Measurements from ENCODE around the gene LDLRAD4. TPM values are rescaled to one million over a fixed set of nuclear protein-coding genes. Genes with fewer than 3 reads are reported as not detected.

Gene LDLRAD4
- total and polyA plus RNA-seq, 2 experiments from 2014 or later = 0.73 to 1.9 TPM

- no peak overlapping the region for H3K4me2 ChIP-seq
- H3K36me3 Mint-ChIP-seq (ENCODE audit: low read depth) = no peaks in the 10 kb centered on the region
- H4K20me1 ChIP-seq (replicated peaks; ENCODE audit: insufficient read depth) = no peaks in the 10 kb centered on the region; the same call in 1 of the 2 replicates
These were observed 367.0 kb downstream of the LDLRAD4 start for GRCh38 chr18:13585379-13586153.

GRCh38 chr18:13587001-13587400 is 368.4 kb downstream of the LDLRAD4 start:
- Mint-ChIP-seq H3K9me3 (no peaks in the 10 kb centered on the region), H3K4me1 (no peaks in the 10 kb centered on the region), H3K4me3 (no peak overlapping the region), H3K36me3 (ENCODE audit: low read depth) (no peaks in the 10 kb centered on the region), H3K27me3 (ENCODE audit: insufficient read depth, low read depth, poor library complexity) (peaks cover 2% of the 10 kb centered on the region), H3K27ac (no peak overlapping the region)
- Histone ChIP-seq H3K4me3 (no peak overlapping the region), H4K20me1 (replicated peaks; ENCODE audit: insufficient read depth) (no peaks in the 10 kb centered on the region; the same call in 1 of the 2 replicates), H2AFZ (no peak overlapping the region), H3F3A (replicated peaks; ENCODE audit: low read depth) (no peaks in the 10 kb centered on the region), H3K4me2 (no peak overlapping the region), H3K27ac (ENCODE audit: low read depth) (no peak overlapping the region), H3K36me3 (ENCODE audit: insufficient read depth) (no peaks in the 10 kb centered on the region), H3K79me2 (replicated peaks; ENCODE audit: insufficient read depth) (no peaks in the 10 kb centered on the region), H3K4me1 (ENCODE audit: insufficient read depth) (no peaks in the 10 kb centered on the region), H3K9me2 (ENCODE audit: insufficient read depth) (no peaks in the 10 kb centered on the region), H3K27me3 (ENCODE audit: insufficient read depth) (no peaks in the 10 kb centered on the region)
- DNase-seq (ENCODE audit: low spot score) = no peak
- TF ChIP-seq, protein P1, sequence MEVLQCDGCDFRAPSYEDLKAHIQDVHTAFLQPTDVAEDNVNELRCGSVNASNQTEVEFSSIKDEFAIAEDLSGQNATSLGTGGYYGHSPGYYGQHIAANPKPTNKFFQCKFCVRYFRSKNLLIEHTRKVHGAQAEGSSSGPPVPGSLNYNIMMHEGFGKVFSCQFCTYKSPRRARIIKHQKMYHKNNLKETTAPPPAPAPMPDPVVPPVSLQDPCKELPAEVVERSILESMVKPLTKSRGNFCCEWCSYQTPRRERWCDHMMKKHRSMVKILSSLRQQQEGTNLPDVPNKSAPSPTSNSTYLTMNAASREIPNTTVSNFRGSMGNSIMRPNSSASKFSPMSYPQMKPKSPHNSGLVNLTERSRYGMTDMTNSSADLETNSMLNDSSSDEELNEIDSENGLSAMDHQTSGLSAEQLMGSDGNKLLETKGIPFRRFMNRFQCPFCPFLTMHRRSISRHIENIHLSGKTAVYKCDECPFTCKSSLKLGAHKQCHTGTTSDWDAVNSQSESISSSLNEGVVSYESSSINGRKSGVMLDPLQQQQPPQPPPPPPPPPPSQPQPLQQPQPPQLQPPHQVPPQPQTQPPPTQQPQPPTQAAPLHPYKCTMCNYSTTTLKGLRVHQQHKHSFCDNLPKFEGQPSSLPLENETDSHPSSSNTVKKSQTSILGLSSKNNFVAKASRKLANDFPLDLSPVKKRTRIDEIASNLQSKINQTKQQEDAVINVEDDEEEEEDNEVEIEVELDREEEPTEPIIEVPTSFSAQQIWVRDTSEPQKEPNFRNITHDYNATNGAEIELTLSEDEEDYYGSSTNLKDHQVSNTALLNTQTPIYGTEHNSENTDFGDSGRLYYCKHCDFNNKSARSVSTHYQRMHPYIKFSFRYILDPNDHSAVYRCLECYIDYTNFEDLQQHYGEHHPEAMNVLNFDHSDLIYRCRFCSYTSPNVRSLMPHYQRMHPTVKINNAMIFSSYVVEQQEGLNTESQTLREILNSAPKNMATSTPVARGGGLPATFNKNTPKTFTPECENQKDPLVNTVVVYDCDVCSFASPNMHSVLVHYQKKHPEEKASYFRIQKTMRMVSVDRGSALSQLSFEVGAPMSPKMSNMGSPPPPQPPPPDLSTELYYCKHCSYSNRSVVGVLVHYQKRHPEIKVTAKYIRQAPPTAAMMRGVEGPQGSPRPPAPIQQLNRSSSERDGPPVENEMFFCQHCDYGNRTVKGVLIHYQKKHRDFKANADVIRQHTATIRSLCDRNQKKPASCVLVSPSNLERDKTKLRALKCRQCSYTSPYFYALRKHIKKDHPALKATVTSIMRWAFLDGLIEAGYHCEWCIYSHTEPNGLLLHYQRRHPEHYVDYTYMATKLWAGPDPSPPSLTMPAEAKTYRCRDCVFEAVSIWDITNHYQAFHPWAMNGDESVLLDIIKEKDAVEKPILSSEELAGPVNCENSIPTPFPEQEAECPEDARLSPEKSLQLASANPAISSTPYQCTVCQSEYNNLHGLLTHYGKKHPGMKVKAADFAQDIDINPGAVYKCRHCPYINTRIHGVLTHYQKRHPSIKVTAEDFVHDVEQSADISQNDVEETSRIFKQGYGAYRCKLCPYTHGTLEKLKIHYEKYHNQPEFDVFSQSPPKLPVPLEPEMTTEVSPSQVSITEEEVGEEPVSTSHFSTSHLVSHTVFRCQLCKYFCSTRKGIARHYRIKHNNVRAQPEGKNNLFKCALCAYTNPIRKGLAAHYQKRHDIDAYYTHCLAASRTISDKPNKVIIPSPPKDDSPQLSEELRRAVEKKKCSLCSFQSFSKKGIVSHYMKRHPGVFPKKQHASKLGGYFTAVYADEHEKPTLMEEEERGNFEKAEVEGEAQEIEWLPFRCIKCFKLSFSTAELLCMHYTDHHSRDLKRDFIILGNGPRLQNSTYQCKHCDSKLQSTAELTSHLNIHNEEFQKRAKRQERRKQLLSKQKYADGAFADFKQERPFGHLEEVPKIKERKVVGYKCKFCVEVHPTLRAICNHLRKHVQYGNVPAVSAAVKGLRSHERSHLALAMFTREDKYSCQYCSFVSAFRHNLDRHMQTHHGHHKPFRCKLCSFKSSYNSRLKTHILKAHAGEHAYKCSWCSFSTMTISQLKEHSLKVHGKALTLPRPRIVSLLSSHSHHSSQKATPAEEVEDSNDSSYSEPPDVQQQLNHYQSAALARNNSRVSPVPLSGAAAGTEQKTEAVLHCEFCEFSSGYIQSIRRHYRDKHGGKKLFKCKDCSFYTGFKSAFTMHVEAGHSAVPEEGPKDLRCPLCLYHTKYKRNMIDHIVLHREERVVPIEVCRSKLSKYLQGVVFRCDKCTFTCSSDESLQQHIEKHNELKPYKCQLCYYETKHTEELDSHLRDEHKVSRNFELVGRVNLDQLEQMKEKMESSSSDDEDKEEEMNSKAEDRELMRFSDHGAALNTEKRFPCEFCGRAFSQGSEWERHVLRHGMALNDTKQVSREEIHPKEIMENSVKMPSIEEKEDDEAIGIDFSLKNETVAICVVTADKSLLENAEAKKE (CRISPR knock-in tag; IDR thresholded peaks at IDR 0.05) = no peak
- TF ChIP-seq CTCF (conservative IDR thresholded peaks at IDR 0.05; ENCODE audit: low read depth in 2 of 2) (no peak), JUNB (IDR thresholded peaks at IDR 0.05; ENCODE audit: unreplicated experiment) (no peak), CREB1 (CRISPR knock-in tag; IDR thresholded peaks at IDR 0.05; ENCODE audit: low read depth) (no peak), ETS1 (IDR thresholded peaks at IDR 0.05) (no peak), ZNF331 (CRISPR knock-in tag; IDR thresholded peaks at IDR 0.05; ENCODE audit: low read depth) (no peak), ZNF114 (CRISPR knock-in tag; IDR thresholded peaks at IDR 0.05) (no peak)
- ATAC-seq = no peak

More at GRCh38 chr18:13585379-13586153, 367.0 kb downstream of the LDLRAD4 start:
- Mint-ChIP-seq H3K4me3 (no peak overlapping the region), H3K27me3 (ENCODE audit: insufficient read depth, low read depth, poor library complexity) (peaks cover 2% of the 10 kb centered on the region), H3K4me1 (no peaks in the 10 kb centered on the region), H3K27ac (no peak overlapping the region), H3K9me3 (no peaks in the 10 kb centered on the region)
- Histone ChIP-seq H3K36me3 (ENCODE audit: insufficient read depth) (no peaks in the 10 kb centered on the region), H3K4me1 (ENCODE audit: insufficient read depth) (no peaks in the 10 kb centered on the region), H3F3A (replicated peaks; ENCODE audit: low read depth) (no peaks in the 10 kb centered on the region), H3K27me3 (ENCODE audit: insufficient read depth) (no peaks in the 10 kb centered on the region), H2AFZ (no peak overlapping the region), H3K4me3 (no peak overlapping the region), H3K79me2 (replicated peaks; ENCODE audit: insufficient read depth) (no peaks in the 10 kb centered on the region), H3K9me2 (ENCODE audit: insufficient read depth) (no peaks in the 10 kb centered on the region), H3K27ac (ENCODE audit: low read depth) (no peak overlapping the region)
- ATAC-seq = no peak
- no peak for DNase-seq (ENCODE audit: low spot score)
- TF ChIP-seq ETS1 (IDR thresholded peaks at IDR 0.05) = no peak

All from GM23338 (cell line).